ENCODE measurements around the gene CDYL2.

The CDYL2 gene

DNA sequence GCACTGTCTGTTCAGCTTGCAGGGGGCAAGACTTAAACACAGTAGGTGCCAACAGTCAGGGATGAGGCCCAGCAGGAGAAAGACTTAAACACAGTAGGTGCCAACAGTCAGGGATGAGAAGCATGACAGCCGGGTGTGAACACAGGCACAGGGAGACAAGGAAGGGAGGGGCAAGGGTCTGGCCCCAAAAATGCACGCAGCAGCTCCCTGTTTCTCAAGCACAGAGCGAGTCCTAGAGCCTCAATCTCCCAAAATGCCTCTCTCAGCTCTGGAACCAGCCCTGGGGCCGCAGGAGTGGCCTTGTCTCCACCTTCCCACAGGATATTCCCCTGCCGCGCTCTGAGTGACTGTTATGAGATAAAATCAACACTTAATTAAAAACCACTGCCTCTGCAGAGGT lies 197.2 kb downstream of the CDYL2 start:
- Mint-ChIP-seq H3K27ac (no peak overlapping the region), H3K4me3 (no peak overlapping the region), H3K9me3 (peaks cover 10 to 18% of the 10 kb centered on the region in 2 donors), H3K27me3 (no peaks in the 10 kb centered on the region), H3K4me1 (peaks cover 14% of the 10 kb centered on the region)
- no peak for ATAC-seq
- no peak for DNase-seq

DNA sequence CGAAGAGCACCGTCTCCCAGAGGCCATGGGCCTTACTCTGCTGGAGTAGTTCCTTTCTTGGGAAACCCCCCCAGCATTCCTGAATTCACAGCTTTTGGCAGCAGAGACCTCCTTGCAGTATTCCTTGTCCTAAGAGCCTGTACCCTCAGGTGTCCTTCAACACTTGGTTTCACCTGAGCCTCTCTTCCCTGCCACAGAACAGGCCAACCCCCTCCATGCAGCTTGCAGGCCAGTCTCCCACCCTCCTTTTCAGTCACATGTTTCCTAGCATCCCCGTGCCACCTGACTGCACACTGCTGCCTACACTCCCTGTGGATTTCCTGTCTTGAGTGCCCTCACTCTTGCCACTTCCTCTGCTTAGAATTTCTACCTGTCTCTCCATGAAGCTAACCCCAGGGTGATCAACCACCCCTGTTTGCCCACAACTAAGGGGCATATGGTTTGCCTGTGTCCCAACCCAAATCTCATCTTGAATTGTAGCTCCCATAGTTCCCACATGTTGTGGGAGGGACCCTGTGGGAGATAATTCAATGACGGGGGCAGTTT lies 198.1 kb downstream of the CDYL2 start:
- DNase-seq (no peak), ATAC-seq (peak; percentile 35)
- Mint-ChIP-seq H3K27me3 (no peaks in the 10 kb centered on the region), H3K27ac (no peak overlapping the region), H3K4me1 (peaks cover 20% of the 10 kb centered on the region), H3K9me3 (peaks cover 10 to 18% of the 10 kb centered on the region in 2 donors), H3K4me3 (no peak overlapping the region)

DNA sequence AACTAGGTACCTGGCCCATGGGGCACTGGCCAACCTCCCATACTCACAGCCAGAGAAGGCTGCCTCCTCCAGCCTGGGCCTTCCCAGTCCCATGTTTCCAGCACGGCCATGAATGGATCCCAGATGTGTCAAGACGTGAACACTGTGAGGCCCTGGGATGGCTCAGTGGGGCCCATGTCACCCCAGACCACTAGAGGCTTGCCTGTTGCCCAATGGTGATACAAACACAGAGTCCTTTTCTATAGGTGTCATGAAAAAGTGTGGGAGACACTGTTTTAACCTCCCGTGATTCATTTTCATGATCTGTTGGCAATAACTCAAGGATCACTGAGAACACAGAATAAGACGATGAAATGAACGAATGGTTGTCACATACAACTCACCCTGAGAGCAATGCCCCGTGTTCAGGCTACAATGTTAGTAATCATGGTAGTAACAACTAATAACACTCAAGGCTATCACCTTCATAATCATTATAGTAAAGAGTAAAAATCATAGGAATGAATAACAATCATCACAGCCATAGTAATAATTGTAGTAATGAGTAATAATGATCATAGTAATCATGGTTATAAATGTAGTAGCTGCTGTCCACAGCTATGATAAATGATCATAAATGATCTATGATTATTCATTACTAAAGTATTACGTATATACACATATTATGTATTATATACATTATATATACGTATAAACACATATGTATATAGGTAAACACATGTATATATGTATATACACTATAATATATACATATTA lies 199.6 kb downstream of the CDYL2 start:
- no peaks in the 10 kb centered on the region for H3K27me3 Mint-ChIP-seq
- peaks cover 24% of the 10 kb centered on the region for H3K4me1 Mint-ChIP-seq
- DNase-seq (no peak), ATAC-seq (peak; percentile 33)
- peaks cover 10 to 18% of the 10 kb centered on the region in 2 donors for H3K9me3 Mint-ChIP-seq
- no peak overlapping the region for H3K4me3 Mint-ChIP-seq
- H3K27ac Mint-ChIP-seq: peak overlapping the region in 1 of 2 donors; percentile 19

DNA sequence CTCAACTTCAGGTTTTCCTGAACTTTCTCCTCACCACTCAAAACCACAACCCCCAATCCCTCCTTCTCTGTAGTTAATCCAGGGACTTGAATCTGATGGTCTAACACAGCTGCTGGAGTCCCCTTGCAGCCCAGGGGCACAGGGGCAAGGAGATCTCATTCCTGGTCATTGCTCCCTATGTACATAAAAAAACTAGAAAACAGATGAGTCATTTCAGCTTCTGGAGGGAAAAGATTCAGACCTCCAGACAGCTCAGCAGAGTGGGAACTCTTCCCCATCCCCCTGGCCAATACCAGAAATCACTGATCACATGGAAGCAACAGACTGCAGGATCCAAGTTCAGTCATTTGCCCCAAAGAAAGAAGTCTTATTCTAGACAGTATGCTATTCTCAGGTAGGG lies 201.5 kb downstream of the CDYL2 start:
- Mint-ChIP-seq H3K4me1 (peaks cover 24% of the 10 kb centered on the region), H3K27me3 (no peaks in the 10 kb centered on the region), H3K27ac (peak overlapping the region in 1 of 2 donors; percentile 89), H3K9me3 (peaks cover 10 to 18% of the 10 kb centered on the region in 2 donors), H3K4me3 (no peak overlapping the region)
- ATAC-seq: no peak
- DNase-seq: no peak

DNA sequence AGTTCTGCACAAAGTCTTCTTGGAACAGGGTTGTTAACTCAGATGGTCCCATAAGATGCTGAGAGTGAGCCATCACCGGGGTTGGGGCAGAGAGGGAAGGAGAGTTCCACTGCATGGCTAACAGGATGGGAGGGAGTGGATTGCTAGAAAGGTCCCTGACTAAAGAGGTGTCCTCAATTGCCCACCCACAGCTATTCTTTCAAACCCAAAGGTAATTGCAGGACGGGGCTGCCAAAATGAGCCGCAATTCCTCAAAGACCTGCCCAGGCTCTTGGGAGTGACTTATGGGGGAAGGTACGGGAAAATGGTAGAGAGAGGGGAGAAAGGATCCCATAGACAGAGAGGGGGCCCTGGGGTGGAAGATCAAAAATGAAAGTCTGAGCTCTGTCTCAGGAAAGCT lies 203.2 kb downstream of the CDYL2 start:
- no peak overlapping the region for H3K27ac Mint-ChIP-seq

DNA sequence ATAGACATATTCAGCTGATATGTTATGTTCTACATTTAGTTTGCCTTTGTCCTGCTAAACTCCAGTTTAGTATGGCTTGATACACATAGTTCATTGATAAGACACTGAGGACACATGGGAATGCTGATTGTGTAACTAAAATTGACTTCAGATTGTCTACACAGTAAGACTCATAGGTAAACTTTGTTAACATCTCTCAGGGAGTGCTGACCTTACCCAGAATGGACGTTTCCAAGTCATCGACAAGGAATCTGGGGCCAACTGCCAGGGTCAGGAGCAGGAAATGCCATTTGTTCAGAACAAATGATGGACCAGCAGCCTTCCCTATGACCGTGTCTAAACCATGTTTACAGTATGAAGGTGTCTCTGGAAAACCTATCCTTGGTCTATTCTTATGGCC lies 204.9 kb downstream of the CDYL2 start:
- H3K9me3 Mint-ChIP-seq: peaks cover 13 to 16% of the 10 kb centered on the region in 2 donors
- H3K27ac Mint-ChIP-seq: no peak overlapping the region
- peaks cover 1% of the 10 kb centered on the region for H3K27me3 Mint-ChIP-seq
- ATAC-seq (no peak), DNase-seq (no peak)
- H3K4me1 Mint-ChIP-seq: peaks cover 10% of the 10 kb centered on the region
- no peak overlapping the region for H3K4me3 Mint-ChIP-seq

More for the DNA sequence above, 203.2 kb downstream of the CDYL2 start:
- H3K9me3 Mint-ChIP-seq: peaks cover 9 to 13% of the 10 kb centered on the region in 2 donors
- H3K27me3 Mint-ChIP-seq: no peaks in the 10 kb centered on the region
- ATAC-seq (no peak), DNase-seq (no peak)
- peaks cover 15% of the 10 kb centered on the region for H3K4me1 Mint-ChIP-seq
- H3K4me3 Mint-ChIP-seq: peak overlapping the region in 1 of 2 donors; percentile 11

DNA sequence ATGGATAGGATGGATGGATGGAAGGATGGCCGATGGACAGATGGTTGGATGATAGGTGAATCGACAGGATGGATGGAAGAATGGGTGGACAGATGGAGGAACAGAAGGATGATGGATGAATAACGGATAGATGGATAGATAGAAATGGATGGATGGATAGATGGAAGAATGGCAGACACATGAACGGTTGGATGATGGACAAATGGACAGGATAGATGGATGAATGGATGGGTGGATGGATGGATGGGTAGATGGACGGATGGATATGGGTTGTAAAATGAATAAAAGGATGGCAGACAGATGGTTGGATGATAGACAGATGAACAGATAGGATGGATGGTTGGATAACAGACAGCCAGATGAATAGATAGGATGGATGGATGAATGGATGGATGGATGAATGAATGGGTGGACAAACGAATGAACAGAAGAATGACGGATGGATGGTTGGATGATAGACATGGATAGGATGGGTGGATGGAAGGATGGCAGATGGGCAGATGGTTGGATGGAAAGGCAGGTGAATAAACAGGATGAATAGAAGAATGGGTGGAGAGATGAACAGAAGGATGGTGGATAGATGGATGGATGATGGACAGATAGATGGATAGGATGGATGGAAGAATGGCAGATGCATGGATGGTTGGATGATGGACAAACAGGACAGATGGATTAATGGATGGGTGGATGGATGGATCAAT lies 207.7 kb downstream of the CDYL2 start:
- ATAC-seq (no peak), DNase-seq (no peak)
- H3K4me1 Mint-ChIP-seq: peaks cover 17% of the 10 kb centered on the region
- H3K4me3 Mint-ChIP-seq: no peak overlapping the region
- H3K27me3 Mint-ChIP-seq: peaks cover 7% of the 10 kb centered on the region
- H3K9me3 Mint-ChIP-seq: peaks cover 18 to 23% of the 10 kb centered on the region in 2 donors
- no peak overlapping the region for H3K27ac Mint-ChIP-seq

DNA sequence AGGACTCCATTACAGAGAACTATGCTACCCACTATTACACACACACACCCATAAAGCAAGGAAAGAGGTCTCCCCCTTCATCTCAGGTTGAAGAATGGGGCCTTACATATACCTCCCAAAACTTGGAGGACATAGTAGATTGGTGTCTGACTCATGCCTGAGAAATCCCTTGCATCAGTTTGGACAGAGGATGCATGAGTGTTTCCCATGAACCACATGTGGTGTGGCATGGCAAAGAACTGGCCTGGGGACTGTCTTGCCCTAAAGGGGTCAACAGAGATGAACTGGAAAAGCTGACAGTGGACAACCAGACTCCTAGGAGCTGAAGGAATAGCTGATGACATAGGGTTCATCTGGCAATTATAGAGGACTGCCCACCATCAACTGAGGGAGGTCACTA lies 209.6 kb downstream of the CDYL2 start:
- Mint-ChIP-seq H3K27ac (no peak overlapping the region), H3K27me3 (peaks cover 7% of the 10 kb centered on the region), H3K4me3 (no peak overlapping the region), H3K9me3 (peaks cover 18 to 23% of the 10 kb centered on the region in 2 donors), H3K4me1 (peaks cover 24% of the 10 kb centered on the region)
- DNase-seq (no peak), ATAC-seq (no peak)

DNA sequence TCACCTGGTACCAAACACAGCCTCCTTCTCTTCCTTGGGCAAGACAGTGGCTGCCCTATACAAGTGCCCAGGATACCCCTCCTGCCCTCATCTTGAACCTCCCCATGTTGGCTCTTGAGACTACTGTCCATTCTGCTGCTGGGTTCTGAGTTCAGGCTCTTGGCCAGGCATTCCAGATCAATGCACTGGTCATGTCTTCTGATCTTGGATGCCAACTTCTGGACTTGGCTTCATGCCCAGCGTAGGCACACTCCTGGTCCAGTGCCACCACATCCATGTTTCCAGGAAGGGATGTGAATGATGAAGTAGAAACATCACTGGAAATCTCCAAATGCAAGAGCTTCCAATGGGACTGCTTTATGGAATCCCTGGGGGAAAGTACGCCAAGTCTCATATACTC lies 212.1 kb downstream of the CDYL2 start:
- no peak overlapping the region for H3K4me3 Mint-ChIP-seq

DNA sequence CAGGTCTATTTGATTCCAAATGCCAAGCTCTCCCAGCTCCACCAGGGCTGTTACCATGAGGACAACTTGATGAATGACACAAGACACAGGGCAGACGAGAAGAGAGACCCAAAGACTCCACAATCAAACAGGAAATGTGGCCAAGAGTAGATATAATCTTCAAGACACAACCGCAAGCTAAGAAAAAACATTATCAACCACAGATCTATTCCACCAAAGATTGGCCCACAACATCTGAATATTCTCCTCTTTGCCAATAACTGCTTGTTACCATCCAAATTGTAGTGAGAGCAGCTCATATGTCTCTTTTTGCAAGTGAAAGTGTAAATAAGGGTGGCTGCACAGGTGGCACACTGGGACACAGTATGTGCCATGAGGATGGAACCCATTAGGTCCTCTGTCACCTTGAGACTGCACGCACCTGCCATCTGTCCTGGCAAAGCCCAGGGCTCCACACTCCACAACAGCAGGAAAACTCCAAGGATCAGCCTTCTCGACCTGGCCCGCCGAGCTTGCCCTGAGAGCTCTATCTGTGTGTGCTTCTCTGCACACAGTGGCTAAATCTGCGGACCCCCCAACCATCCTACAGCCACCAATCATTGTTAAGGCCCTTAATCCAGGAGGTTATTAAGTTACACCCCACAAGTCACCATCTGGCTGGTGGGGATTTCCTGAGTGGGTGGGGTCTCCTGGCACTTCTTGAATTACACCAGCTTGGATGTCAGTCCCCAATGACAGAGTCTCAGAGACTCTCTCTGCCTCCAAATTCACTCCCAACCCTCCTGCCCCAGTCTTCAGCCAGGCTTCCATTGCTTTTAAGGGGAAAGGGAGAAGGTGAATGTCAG lies 213.1 kb downstream of the CDYL2 start:
- ATAC-seq: peak; percentile 92
- H3K27me3 Mint-ChIP-seq: peaks cover 7% of the 10 kb centered on the region

More for the DNA sequence above, 212.1 kb downstream of the CDYL2 start:
- H3K27ac Mint-ChIP-seq: no peak overlapping the region
- DNase-seq (no peak), ATAC-seq (no peak)
- H3K9me3 Mint-ChIP-seq: peaks cover 18 to 23% of the 10 kb centered on the region in 2 donors
- peaks cover 7% of the 10 kb centered on the region for H3K27me3 Mint-ChIP-seq
- peaks cover 24% of the 10 kb centered on the region for H3K4me1 Mint-ChIP-seq

DNA sequence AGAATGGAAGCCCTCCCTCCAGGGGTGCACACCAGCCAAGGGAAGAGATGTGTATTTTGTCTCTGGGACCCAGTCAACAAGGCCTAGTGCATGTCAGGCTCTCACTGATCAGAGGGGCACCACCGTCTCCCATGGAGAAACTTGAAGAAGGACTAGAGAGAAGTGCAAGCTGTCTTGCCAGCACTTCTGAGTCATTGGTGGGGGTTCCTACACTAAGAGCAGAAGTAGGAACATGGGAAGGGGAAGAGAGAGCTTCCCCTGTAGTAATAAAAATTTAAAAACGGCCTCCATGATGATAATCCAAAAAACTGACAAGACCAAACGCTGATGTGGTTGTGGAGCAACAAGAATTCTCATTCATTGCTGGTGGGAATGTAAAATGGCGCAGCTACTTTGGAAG lies 217.3 kb downstream of the CDYL2 start:
- Mint-ChIP-seq H3K9me3 (peaks cover 9 to 10% of the 10 kb centered on the region in 2 donors), H3K27me3 (no peaks in the 10 kb centered on the region), H3K27ac (no peak overlapping the region), H3K4me3 (no peak overlapping the region), H3K4me1 (peaks cover 58% of the 10 kb centered on the region)
- ATAC-seq: no peak
- no peak for DNase-seq

More for the DNA sequence above, 213.1 kb downstream of the CDYL2 start:
- peak; percentile 35 to 37 for DNase-seq
- H3K4me1 Mint-ChIP-seq: peaks cover 33% of the 10 kb centered on the region
- H3K4me3 Mint-ChIP-seq: peak overlapping the region; percentile 37 to 58
- H3K9me3 Mint-ChIP-seq: peaks cover 14 to 24% of the 10 kb centered on the region in 2 donors
- H3K27ac Mint-ChIP-seq: peak overlapping the region; percentile 42 to 65

DNA sequence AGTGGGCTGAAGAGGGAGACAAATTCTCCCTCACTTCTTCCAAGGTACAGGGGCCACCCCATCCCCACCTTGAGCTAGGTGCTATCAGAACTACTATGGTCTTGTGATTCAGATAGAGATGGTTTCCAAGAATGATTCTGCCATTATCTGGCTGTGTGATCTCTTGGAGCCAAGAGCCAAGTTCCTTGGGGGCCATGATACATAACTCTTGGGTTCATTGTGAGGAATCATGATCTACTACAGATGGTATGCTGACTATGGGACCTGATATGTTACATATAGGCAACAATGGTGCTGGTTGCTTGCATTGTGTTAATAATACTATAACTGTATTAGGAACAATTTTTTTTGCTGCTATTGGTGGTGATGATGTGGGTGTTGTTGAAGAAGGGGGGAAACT lies 217.9 kb downstream of the CDYL2 start:
- Mint-ChIP-seq H3K4me1 (peaks cover 56% of the 10 kb centered on the region), H3K9me3 (peaks cover 9 to 10% of the 10 kb centered on the region in 2 donors), H3K27ac (no peak overlapping the region), H3K4me3 (no peak overlapping the region), H3K27me3 (no peaks in the 10 kb centered on the region)
- ATAC-seq (no peak), DNase-seq (no peak)

DNA sequence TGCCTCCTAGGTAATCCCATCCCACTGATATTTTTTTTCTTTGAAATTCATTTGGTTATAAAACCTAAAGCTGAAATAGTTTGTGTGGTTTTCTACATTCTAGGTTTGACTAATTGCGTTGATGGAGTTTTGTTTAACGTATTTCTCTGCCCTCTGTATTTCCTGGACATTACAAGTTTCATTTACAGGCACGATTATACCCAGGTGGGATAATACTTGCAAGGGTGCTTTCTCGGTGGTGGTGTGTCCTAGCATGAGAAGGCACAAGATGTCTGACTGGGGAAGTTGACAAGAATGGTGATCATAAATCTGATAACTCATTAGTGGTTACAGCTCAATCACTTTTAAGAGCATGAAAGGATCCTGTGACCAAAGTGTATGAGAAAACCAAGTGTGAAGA lies 218.6 kb downstream of the CDYL2 start:
- peaks cover 56% of the 10 kb centered on the region for H3K4me1 Mint-ChIP-seq
- peaks cover 9 to 10% of the 10 kb centered on the region in 2 donors for H3K9me3 Mint-ChIP-seq
- ATAC-seq: peak; percentile 89
- no peaks in the 10 kb centered on the region for H3K27me3 Mint-ChIP-seq
- peak overlapping the region in 1 of 2 donors; percentile 37 for H3K4me3 Mint-ChIP-seq
- H3K27ac Mint-ChIP-seq: peak overlapping the region in 1 of 2 donors; percentile 67
- peak in 1 of 2 donors; percentile 59 for DNase-seq

DNA sequence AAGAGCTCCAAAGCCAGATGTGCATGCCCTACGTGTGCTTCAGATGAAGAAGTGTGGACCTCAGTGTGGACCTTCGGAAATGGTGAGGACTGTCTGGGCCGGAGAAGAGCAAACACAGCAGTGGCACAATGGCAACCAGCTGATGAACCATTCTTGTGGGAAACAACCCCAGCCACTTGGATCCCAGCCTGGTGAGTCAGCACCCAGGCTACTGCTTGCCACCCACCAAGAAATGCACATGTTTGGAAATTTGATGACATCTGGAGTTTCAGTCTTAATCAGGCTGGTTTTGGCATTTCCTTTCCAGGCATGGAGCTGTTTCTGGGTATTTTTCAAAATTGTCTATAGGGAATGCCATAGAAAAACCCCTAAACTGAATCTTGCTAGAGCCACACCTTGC lies 220.9 kb downstream of the CDYL2 start:
- H3K4me1 Mint-ChIP-seq: peaks cover 66% of the 10 kb centered on the region

More for the DNA sequence above, 220.9 kb downstream of the CDYL2 start:
- DNase-seq (peak in 1 of 2 donors; percentile 69), ATAC-seq (peak; percentile 10)
- Mint-ChIP-seq H3K27me3 (no peaks in the 10 kb centered on the region), H3K4me3 (peak overlapping the region in 1 of 2 donors; percentile 36), H3K9me3 (peaks cover 10 to 13% of the 10 kb centered on the region in 2 donors), H3K27ac (no peak overlapping the region)

Measured in stimulated activated naive CD8-positive, alpha-beta T cell treated with anti-CD3 and anti-CD28 coated beads, Interleukin-15, amount 100 ng/mL, for 72 hours (primary cell).